GM19239 (cell line): ENCODE data around the gene CACNA2D3.

Experiments used
- DNase-seq: peaks from one replicate; pipeline ENCODE4 v3.0.0; 2011; ENCODE audit warnings: low spot score; ENCODE audit not compliant: insufficient read length
- FAIRE-seq: peaks from 2 replicates; lab custom pipeline; 2011; peaks lifted over from hg19 to GRCh38; lab: Jason Lieb, UNC

The CACNA2D3 gene

DNA sequence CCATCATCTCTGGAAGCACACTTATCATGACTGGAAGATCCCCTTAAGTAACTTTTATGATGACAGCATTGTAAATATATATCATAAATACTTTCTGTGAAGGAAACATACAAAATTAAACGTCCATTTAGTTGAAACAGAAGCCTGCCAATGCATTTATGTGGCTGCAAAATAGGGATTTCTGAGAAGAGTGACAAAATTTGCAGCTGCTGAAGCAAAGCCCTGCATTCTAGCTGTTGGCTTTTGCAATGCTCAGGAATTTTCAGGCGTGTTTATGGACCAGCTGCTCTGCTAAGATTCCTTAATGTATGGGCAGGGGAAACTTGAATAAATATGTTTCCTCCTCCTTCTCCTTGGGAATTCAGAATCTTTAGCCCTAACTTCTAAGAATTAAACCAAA lies 137.3 kb downstream of the CACNA2D3 start:
- DNase-seq (no peak), FAIRE-seq (no peak)

DNA sequence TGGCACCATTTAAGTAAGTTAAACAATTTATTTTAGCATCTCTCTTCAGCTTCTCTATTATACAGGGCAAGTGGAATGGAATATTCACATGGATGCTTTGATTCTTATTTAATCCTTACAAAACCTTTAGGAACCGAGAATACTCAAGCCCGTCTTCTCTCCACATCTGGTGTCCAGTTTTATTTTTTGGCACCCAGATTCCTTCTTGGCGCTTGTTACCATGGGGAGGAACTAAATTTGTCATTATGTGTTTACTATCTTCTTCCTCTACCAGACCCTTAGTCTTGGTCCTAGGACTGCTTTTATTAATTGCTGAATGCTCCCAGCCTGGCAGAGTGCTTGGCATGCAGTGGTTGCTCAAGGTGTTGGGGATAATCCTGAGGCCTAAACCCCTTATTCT lies 138.8 kb downstream of the CACNA2D3 start:
- no peak for FAIRE-seq

DNA sequence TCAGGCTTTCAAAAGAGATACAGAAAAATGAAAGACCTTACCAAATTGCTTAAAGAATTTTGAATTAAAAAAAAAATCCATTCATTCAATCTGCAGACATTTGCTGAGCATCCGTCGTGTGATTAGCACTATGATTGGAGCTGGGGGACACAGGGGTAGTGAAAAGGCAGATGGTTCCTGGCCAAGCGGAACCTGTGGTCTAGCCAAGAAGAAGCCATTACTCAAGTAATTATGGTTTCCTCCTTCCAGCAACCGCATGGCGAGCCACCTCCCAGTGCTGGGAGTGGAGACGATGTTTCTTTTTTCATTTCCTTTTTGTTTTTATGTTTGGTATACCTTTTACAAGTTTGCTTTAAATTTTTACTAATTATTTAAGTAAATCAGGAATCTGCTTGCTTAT lies 140.2 kb downstream of the CACNA2D3 start:
- FAIRE-seq, result no peak
- DNase-seq, result no peak

More for the DNA sequence above, 138.8 kb downstream of the CACNA2D3 start:
- no peak for DNase-seq

DNA sequence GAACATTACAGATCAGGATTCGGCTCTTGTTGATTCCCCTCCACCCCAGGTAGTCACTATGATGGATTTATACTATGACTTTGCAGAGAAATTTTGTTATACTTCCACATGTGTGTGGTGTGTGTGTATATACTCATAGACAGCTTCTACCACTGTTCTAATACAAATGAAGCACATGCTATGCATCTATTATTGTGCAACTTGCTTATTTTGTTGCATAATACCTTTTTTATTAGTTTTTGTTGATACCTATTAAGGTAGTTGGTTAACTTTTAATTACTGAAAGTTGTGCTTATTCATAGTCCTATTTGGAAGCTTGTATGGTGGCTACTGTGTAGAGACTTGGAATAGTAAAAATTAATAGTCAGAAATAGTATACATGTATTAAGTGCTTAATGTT lies 140.6 kb downstream of the CACNA2D3 start:
- no peak for FAIRE-seq
- DNase-seq, result no peak

DNA sequence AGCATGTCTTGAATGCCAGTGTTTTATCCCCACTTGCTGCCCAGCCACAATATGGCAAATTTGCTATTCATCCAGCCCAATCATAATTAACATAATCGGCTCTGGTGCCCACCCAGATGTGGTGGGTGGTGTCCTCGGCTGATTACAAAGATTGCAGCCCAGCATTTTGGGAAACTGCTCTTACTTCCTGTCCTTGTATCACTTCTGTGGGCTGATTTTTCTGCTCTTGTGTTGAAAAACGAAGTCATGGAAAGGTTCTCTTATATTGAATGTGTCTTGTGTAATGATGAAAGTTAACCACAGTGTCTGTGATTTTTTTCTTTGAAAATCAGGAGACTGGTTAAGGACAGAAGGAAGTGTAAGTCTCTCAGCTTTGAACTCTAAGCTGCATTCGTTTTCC lies 141.7 kb downstream of the CACNA2D3 start:
- no peak for DNase-seq
- no peak for FAIRE-seq

DNA sequence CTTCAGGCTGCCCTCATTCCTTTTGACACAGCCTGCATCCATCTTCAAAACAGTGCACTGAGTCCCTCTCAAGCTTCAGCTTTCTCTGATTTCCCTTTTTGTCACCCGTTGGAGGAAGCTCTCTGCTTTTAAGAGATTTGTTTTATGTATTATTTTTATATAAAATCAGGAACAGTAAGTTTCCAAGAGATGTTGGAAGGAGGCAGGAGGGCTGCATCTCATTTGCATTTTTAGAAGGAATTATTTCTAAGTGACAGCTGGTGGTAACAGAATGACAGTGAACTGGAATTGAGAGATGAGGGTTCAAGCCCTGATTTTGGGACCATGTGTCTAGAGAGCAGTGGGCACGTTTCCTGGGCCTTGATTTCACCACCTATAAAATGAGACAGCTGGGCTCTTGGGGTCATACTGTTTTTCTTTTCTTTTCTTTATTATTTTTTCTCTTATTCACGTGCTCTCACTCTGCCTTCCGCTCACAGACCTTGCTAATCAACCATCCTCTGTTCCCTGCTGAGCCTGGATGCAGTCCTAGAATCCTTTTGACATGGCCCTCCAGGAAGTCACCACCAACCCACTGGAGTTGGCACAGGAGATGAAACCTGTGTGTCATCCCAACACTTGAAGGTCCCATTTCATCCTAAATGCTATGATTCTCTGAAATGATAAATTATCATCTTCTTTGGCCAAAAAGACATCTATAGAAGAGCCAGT lies 148.6 kb downstream of the CACNA2D3 start:
- DNase-seq, result no peak
- no peak for FAIRE-seq

DNA sequence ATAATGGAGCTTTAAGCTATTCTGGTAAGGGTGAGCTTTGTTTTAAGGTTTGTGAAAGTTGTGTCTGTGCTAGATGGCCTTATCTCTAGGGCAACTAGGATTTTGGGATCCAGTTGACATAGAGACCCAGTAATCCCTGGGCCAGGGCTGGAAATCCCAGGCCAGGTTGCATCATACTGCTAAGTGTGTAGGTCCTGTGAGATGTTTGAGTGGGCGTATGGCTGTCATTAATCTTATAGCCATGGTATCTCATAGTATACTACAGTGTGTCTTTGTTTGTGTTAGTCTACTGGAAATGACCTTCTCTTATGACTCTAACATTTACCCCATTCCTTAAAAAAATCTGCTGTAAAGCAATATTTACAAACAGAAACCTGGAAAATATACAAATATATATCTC lies 151.4 kb downstream of the CACNA2D3 start:
- FAIRE-seq, result no peak
- DNase-seq, result no peak

DNA sequence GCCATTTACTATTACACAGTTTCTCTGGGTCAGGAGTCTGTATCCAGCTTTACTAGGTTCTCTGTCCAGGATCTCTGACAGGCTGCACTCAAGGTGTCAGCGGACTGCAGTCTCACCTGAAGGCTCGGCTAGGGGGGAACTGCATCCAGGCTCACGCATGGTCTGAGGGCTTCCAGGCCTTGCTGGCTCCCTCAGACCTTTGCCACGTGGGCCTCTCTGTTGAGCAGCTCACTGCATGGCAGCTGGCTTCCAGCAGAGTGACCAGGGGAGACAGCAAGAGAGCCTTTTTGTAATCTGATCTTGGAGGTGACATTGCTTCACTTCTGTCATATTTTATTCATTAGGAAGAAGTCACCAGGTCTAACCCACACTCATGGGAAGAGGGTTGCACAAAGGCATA lies 152.3 kb downstream of the CACNA2D3 start:
- DNase-seq (no peak), FAIRE-seq (no peak)

DNA sequence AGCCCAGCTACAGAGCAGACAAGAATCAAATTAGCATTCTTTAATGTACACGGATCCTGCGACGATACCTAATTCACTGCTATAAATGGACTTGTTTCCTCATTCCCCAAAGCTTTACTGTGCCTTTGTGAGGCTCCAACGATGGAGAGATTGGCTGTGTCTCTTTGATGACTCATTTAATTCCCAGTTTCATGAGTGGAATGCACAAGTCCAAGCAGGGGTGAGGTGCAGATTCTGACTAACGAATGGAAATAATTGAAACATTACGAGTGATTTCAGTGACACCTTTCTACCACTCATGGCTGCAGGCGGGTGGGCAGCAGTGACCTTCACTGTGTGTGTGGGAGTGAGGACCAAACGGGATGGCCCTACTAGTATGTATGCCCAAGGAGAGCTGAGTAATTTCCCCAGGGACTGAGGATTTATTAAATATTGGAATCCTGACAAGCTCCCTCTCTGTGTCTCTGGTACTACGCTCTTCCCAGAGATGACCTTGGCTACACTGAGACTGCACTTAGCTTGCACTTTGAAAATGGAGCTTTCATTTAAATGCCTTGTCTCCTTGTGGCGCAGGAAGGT lies 156.7 kb downstream of the CACNA2D3 start:
- no peak for DNase-seq
- no peak for FAIRE-seq

DNA sequence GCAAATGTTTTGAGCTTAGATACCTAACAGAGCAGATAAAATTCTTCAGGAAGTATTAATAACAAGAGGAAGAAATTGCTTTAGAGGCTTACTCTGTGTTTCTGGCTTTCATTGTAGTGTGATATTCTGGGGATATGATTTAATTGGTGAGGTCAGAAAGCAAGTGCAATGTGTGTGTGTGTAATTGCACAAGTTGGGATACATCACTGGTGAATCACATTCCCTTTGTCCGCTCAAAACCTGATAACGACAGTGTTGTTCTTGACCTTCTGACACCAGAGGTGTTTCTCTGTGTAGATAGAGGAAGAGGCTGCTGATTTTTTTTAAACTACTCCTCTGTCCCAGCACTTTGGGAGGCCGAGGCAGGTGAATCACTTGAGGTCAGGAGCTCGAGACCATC lies 161.1 kb downstream of the CACNA2D3 start:
- no peak for FAIRE-seq
- DNase-seq, result no peak

DNA sequence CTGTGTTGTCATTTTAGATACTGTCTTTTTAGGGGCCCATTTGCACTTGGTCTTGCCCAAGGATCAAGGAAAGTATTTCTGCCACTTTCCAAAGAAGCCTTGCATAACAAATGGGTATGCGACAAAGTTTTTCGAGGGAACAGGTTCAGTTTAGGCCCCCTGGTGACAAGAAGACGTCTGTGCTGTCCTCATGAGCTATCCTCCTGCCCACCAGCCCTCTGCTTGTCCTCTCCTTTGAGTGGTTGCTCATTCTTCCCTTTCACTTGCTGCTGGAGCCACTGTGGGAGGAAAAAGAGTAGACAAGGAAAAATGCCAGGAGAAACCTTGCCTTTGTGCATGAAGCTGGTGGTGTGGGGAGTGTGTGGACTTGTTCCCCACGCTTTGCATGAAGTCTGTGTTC lies 171.9 kb downstream of the CACNA2D3 start:
- FAIRE-seq (no peak), DNase-seq (no peak)

DNA sequence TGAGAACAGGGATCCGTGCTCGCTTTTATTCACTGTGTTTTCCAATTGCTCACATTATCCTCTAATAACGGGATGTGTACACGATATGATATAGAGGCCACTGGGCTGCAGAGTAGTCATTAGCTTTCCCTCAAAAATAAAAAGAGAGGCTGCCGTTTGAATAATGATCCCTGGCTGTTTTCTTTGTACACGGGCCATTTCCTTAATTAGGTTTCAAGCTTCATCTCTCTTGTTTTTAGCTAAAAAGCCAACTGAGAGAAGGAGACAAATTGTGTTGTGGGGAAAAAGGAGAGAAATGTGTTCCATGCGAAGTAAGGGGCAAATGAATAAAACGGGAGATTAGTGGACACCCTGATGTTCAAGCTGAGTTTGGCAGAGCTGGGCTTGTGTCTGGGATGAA lies 174.2 kb downstream of the CACNA2D3 start:
- DNase-seq (no peak), FAIRE-seq (no peak)

DNA sequence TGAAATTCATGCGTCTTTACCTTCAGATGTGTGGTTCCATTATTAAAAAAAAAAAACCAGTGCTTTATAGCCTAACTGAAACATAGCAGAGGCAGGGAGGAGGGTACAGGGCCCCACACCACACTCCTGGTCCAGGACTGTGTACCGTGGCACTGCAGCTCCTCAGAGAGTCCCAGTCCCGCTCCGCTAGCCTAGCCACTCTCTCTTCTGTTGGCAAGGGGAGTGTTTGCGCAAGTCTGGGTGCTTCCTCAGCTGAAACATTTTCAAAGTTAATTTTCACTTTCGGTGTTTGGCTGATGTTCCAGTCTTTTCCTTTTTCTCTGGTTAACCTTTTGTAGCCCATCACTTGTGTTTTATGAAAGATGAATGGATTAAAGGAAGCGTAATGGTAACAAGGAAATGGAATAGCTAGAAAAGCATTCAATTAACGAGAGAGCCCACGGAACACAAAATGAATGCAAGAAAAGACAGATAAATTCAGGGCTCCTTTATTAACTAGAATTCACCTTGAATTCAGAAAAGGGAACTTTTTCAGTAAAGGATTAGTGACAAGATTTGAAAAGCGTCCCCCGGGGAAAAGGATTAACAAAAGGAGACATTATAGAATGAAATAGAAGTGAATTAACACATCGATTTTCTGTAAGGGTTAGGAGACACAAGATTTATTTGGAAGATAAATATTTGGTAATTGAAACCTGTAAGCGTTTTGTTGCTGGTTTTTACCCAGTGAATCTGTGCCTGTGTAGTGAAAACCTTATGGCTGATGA lies 177.0 kb downstream of the CACNA2D3 start:
- DNase-seq (no peak), FAIRE-seq (no peak)

DNA sequence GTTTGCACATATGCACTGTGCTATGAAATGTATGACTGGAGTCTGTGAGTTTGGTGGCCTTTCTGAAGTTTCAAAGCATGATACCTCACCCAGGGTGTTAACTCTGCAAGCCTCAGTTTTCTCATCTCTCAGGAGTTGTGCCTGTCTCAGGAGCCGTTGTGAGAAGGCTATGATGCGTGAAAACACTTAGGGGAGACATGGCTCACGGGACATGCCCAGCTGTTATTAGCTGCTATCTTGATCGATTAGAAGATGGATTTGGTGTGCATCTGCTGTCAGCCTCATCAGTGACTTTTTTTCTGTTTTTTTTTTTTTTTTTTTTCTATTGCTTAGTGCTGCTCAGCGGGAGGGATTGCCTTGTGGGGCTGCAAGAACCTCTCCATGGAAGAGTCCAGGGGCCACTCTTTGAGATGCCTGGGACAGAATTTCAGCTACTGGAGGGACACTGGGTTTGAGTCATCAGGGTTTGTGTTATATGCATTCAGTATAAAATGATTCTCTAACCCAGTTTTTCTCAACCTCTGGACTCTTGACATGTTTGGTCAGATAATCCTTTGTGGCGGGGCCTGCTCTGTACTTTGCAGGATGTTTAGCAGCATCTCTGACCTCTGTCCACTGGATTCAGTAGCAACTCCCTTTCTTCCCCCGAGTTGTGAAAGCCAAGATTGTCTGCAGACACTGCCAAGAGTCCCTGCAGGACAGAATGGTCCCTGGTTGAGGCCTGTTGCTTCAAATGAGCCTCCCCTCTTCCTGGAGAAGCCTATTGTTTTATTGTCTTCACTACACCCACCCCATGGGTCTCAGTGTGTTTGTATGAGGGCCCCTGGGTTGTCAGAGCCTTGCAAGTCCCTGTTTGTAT lies 181.4 kb downstream of the CACNA2D3 start:
- DNase-seq, result no peak
- FAIRE-seq, result no peak

DNA sequence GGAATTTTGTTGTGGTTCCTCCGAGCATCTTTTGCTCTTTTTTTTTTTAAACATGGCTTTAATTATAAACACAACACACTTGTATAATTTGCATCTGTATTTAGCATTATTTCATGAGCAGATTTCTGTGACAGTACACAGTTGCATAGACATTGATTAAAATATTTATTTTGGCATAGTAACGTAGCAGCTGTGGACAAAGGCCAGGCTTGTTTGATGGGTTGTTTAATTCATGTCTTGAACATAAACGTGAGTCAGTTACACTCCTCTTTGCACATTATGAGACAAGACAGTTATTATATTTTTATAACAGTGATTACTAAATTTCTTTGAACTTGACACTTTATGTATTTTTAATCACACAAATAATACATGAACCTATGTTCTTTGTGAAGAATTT lies 182.5 kb downstream of the CACNA2D3 start:
- DNase-seq, result no peak
- no peak for FAIRE-seq

DNA sequence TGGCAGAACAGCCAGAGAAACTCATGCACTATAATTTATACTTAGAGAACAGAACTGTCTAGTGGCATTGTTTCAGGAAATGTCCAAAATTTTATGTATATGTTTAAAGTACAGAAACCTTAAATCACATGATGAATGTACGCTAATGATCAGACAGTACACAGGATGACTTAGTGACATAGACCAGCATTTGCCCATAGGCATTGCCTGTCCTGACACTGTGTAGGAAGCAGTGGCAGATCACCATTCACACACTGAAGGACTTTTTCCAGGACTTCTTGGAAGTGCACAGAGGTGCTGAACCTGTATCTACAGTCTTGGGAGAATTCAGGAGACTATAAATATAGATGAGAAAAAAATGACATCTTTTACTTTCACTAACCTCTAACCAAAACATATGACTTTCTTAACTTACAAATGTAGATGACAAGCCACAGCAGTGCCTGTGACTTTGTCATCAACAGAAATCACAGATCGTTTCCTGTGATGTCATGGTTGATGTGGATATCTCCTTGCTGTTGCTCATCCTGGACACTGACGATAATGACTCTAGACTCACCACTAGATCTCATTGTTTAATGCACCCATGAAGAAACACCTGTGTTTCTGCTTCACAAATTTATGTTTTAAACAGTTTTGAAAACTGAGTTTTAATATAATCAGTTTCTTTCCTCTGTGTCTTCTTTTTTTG lies 183.2 kb downstream of the CACNA2D3 start:
- FAIRE-seq (no peak), DNase-seq (no peak)

DNA sequence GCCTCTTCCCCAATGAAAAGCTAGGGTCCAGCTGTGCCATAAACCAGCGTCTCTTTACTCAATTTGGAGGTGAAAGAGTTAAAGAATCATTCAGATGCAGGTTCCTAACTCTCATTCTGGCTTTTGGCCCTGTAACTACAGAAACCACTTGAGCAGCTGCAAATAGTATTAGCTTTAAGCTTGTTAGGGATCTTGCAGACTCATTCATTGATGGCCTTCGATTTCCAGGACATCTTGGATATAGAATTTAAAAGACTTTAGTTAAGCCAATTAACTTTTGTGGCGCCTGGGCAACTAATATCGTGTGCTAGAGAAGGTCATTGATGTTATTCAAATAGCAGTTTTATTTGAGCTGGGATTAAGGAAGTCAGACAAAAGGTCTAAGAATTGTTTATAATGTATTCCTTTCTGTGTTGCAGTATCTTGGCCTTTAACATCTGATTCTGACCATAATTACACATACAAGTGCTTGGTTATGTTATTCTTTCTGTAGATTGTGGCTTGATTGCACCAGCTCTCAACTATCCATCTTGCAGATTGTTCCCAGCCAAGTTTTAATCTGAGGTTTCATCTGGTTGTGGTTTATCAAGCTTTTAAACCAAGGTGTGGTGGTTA lies 185.3 kb downstream of the CACNA2D3 start:
- FAIRE-seq, result no peak
- DNase-seq, result no peak

DNA sequence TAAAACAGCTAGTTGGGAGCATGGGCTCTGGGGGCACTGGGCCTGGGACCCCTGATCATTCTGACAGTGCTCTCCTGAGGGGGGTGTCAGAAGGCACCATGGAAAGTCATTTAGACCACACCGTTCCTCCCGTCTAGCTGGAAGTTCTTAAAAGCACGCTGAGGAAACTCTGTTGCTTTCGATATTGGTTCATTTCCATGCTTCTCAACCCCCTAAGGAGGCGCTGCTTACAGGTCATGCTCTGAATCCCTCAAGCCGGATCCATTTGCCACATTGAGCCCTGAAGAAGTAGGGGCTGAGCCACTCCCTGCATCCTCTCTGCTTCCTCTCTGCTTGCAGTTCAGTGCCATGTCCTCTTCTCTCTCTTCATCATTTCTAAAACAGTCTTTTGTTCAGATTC lies 187.2 kb downstream of the CACNA2D3 start:
- FAIRE-seq, result no peak
- DNase-seq, result no peak

DNA sequence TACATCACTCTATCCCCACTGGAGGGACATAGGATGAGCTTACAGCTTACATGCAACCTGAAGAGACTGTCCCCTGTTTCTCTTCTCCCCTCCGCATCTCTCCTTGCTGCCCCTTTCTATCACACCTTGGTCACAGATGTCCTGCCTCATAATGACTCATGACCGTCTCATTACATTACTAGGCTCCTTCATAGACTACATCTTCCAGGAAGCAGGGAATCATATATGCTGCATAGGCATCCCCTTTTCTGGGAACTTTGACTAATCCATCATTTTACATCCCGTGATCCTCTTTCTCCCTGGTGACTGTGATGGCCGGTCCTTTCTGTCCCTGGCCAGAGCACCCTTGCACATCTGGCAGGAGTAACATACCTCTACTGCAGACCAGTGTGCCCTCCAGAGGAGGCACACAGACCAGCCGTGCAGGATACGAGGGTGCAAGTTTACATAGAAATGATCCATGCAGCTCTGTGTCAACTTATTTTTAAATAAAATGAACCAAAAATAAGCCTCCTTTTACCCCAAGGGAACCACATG lies 188.9 kb downstream of the CACNA2D3 start:
- no peak for DNase-seq
- FAIRE-seq, result no peak
